ENCODE data around the gene ACKR2. TPM values are rescaled to one million over a fixed set of nuclear protein-coding genes. Genes with fewer than 3 reads are reported as not detected.

The ACKR2 gene
- total and polyA plus RNA-seq, 2 experiments from 2014 or later: 0.35 TPM; not detected in 1

DNA sequence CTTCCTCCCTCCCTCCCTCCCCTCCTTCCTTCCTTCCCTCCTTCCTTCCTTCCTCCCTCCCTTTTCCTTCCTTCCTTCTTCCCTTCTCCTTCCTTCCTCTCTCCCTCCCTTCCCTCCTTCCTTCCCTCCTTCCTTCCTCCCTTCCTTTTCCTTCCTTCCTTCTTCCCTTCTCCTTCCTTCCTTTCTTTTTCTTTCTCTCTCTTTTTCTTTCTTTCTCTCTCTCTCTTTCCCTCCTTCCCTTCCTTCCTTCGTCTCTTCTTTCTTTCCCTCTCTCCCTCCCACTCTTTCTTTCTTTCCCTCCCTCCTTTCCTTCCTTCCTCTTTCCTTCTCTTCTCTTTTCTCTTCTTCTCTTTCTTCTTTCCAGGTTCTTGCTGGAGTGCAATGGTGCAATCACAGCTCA, 94.8 kb downstream of the ACKR2 start:
- no peak for ATAC-seq
- H3K9me2 ChIP-seq (ENCODE audit: insufficient read depth): peaks cover 8% of the 10 kb centered on the region; the same call in 1 of the 2 replicates

More for the DNA sequence above, 94.8 kb downstream of the ACKR2 start:
- TF ChIP-seq NANOG (IDR thresholded peaks at IDR 0.05; ENCODE audit: borderline replicate concordance) (no peak), CREB1 (CRISPR knock-in tag; IDR thresholded peaks at IDR 0.05; ENCODE audit: low read depth) (no peak), JUNB (IDR thresholded peaks at IDR 0.05; ENCODE audit: unreplicated experiment) (no peak), STAT1 (IDR thresholded peaks at IDR 0.05; ENCODE audit: unreplicated experiment) (no peak), ZNF331 (CRISPR knock-in tag; IDR thresholded peaks at IDR 0.05; ENCODE audit: low read depth) (no peak), POLR2AphosphoS5 (IDR thresholded peaks at IDR 0.05; ENCODE audit: low read depth) (no peak), EZH2phosphoT487 (IDR thresholded peaks at IDR 0.05; ENCODE audit: unreplicated experiment) (no peak), EZH2 (IDR thresholded peaks at IDR 0.05; ENCODE audit: low read depth, unreplicated experiment) (no peak)
- TF ChIP-seq, protein P1, sequence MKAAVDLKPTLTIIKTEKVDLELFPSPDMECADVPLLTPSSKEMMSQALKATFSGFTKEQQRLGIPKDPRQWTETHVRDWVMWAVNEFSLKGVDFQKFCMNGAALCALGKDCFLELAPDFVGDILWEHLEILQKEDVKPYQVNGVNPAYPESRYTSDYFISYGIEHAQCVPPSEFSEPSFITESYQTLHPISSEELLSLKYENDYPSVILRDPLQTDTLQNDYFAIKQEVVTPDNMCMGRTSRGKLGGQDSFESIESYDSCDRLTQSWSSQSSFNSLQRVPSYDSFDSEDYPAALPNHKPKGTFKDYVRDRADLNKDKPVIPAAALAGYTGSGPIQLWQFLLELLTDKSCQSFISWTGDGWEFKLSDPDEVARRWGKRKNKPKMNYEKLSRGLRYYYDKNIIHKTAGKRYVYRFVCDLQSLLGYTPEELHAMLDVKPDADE (IDR thresholded peaks at IDR 0.05): no peak
- TF ChIP-seq, protein P2, sequence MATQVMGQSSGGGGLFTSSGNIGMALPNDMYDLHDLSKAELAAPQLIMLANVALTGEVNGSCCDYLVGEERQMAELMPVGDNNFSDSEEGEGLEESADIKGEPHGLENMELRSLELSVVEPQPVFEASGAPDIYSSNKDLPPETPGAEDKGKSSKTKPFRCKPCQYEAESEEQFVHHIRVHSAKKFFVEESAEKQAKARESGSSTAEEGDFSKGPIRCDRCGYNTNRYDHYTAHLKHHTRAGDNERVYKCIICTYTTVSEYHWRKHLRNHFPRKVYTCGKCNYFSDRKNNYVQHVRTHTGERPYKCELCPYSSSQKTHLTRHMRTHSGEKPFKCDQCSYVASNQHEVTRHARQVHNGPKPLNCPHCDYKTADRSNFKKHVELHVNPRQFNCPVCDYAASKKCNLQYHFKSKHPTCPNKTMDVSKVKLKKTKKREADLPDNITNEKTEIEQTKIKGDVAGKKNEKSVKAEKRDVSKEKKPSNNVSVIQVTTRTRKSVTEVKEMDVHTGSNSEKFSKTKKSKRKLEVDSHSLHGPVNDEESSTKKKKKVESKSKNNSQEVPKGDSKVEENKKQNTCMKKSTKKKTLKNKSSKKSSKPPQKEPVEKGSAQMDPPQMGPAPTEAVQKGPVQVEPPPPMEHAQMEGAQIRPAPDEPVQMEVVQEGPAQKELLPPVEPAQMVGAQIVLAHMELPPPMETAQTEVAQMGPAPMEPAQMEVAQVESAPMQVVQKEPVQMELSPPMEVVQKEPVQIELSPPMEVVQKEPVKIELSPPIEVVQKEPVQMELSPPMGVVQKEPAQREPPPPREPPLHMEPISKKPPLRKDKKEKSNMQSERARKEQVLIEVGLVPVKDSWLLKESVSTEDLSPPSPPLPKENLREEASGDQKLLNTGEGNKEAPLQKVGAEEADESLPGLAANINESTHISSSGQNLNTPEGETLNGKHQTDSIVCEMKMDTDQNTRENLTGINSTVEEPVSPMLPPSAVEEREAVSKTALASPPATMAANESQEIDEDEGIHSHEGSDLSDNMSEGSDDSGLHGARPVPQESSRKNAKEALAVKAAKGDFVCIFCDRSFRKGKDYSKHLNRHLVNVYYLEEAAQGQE (IDR thresholded peaks at IDR 0.05; ENCODE audit: unreplicated experiment): no peak
- TF ChIP-seq, protein P3, sequence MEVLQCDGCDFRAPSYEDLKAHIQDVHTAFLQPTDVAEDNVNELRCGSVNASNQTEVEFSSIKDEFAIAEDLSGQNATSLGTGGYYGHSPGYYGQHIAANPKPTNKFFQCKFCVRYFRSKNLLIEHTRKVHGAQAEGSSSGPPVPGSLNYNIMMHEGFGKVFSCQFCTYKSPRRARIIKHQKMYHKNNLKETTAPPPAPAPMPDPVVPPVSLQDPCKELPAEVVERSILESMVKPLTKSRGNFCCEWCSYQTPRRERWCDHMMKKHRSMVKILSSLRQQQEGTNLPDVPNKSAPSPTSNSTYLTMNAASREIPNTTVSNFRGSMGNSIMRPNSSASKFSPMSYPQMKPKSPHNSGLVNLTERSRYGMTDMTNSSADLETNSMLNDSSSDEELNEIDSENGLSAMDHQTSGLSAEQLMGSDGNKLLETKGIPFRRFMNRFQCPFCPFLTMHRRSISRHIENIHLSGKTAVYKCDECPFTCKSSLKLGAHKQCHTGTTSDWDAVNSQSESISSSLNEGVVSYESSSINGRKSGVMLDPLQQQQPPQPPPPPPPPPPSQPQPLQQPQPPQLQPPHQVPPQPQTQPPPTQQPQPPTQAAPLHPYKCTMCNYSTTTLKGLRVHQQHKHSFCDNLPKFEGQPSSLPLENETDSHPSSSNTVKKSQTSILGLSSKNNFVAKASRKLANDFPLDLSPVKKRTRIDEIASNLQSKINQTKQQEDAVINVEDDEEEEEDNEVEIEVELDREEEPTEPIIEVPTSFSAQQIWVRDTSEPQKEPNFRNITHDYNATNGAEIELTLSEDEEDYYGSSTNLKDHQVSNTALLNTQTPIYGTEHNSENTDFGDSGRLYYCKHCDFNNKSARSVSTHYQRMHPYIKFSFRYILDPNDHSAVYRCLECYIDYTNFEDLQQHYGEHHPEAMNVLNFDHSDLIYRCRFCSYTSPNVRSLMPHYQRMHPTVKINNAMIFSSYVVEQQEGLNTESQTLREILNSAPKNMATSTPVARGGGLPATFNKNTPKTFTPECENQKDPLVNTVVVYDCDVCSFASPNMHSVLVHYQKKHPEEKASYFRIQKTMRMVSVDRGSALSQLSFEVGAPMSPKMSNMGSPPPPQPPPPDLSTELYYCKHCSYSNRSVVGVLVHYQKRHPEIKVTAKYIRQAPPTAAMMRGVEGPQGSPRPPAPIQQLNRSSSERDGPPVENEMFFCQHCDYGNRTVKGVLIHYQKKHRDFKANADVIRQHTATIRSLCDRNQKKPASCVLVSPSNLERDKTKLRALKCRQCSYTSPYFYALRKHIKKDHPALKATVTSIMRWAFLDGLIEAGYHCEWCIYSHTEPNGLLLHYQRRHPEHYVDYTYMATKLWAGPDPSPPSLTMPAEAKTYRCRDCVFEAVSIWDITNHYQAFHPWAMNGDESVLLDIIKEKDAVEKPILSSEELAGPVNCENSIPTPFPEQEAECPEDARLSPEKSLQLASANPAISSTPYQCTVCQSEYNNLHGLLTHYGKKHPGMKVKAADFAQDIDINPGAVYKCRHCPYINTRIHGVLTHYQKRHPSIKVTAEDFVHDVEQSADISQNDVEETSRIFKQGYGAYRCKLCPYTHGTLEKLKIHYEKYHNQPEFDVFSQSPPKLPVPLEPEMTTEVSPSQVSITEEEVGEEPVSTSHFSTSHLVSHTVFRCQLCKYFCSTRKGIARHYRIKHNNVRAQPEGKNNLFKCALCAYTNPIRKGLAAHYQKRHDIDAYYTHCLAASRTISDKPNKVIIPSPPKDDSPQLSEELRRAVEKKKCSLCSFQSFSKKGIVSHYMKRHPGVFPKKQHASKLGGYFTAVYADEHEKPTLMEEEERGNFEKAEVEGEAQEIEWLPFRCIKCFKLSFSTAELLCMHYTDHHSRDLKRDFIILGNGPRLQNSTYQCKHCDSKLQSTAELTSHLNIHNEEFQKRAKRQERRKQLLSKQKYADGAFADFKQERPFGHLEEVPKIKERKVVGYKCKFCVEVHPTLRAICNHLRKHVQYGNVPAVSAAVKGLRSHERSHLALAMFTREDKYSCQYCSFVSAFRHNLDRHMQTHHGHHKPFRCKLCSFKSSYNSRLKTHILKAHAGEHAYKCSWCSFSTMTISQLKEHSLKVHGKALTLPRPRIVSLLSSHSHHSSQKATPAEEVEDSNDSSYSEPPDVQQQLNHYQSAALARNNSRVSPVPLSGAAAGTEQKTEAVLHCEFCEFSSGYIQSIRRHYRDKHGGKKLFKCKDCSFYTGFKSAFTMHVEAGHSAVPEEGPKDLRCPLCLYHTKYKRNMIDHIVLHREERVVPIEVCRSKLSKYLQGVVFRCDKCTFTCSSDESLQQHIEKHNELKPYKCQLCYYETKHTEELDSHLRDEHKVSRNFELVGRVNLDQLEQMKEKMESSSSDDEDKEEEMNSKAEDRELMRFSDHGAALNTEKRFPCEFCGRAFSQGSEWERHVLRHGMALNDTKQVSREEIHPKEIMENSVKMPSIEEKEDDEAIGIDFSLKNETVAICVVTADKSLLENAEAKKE (CRISPR knock-in tag; IDR thresholded peaks at IDR 0.05): no peak
- no peak overlapping the region for H3K27ac ChIP-seq (ENCODE audit: low read depth)
- H3K4me3 Mint-ChIP-seq: no peak overlapping the region
- H3K4me3 ChIP-seq: no peak overlapping the region
- H4K20me1 ChIP-seq (replicated peaks; ENCODE audit: insufficient read depth): no peaks in the 10 kb centered on the region
- no peaks in the 10 kb centered on the region; the same call in 1 of the 2 replicates for H3K4me1 ChIP-seq (ENCODE audit: insufficient read depth)
- no peak overlapping the region for H3K27ac Mint-ChIP-seq
- no peaks in the 10 kb centered on the region for H3K79me2 ChIP-seq (replicated peaks; ENCODE audit: insufficient read depth)
- no peak overlapping the region for H3K4me2 ChIP-seq
- H3K27me3 Mint-ChIP-seq (ENCODE audit: insufficient read depth, low read depth, poor library complexity): peaks cover 9% of the 10 kb centered on the region
- no peaks in the 10 kb centered on the region for H3F3A ChIP-seq (replicated peaks; ENCODE audit: low read depth)
- no peaks in the 10 kb centered on the region for H3K27me3 ChIP-seq (ENCODE audit: insufficient read depth)
- H3K4me1 Mint-ChIP-seq: peaks cover 4% of the 10 kb centered on the region; the same call in 1 of the 3 replicates
- H2AFZ ChIP-seq: no peak overlapping the region
- peaks cover 21% of the 10 kb centered on the region for H3K9me3 Mint-ChIP-seq
- no peaks in the 10 kb centered on the region; the same call in 1 of the 2 replicates for H3K36me3 ChIP-seq (ENCODE audit: insufficient read depth)
- H3K36me3 Mint-ChIP-seq (ENCODE audit: low read depth): peaks cover 20% of the 10 kb centered on the region
- DNase-seq (ENCODE audit: low spot score): no peak

All from GM23338 (cell line).